NB4 (cell line): ENCODE results near the gene MRPS22.

Experiments
- DNase-seq: peaks from one replicate; pipeline ENCODE4 v3.0.0; 2010; ENCODE audit warnings: low read depth
- H3K4me3 ChIP-seq: one replicate; pipeline ENCODE4 v1.5.1; 2011; ENCODE audit warnings: mild to moderate bottlenecking, low read depth, low read length, moderate library complexity
- CTCF ChIP-seq: IDR thresholded peaks from one replicate; pipeline ENCODE4 v1.5.1; 2012; ENCODE audit warnings: low read depth, low read length
- MAX ChIP-seq: IDR thresholded peaks from 2 replicates; pipeline ENCODE4 v1.6.1; 2011; ENCODE audit warnings: low read depth, low read length
- MYC ChIP-seq: IDR thresholded peaks from 2 replicates; pipeline ENCODE4 v1.6.1; 2011; ENCODE audit warnings: low read depth, low read length
- POLR2A ChIP-seq: IDR thresholded peaks from 2 replicates; pipeline ENCODE4 v1.6.1; 2011; ENCODE audit warnings: mild to moderate bottlenecking; ENCODE audit not compliant: insufficient read length; ENCODE audit errors: extremely low read depth

MRPS22 gene

GRCh38 chr3:139300416-139300815 is 43.4 kb upstream of the MRPS22 start:
- H3K4me3 ChIP-seq, result no peak overlapping the region
- TF ChIP-seq MAX (no peak), POLR2A (no peak)
- no peak for DNase-seq

GRCh38 chr3:139301183-139301582 is 42.6 kb upstream of the MRPS22 start:
- TF ChIP-seq CTCF (no peak), MAX (no peak), POLR2A (no peak), MYC (no peak)
- DNase-seq, result peak; percentile 23
- no peak overlapping the region for H3K4me3 ChIP-seq

- TF ChIP-seq MAX (no peak), MYC (no peak)
- H3K4me3 ChIP-seq, result no peak overlapping the region
- no peak for DNase-seq
Observed at GRCh38 chr3:139301654-139302053, 42.2 kb upstream of the MRPS22 start.

- TF ChIP-seq MAX (peak; percentile 24; the same call in 1 of the 2 replicates), POLR2A (no peak), CTCF (no peak), MYC (no peak)
- H3K4me3 ChIP-seq, result no peak overlapping the region
- DNase-seq, result peak; percentile 61
Observed at GRCh38 chr3:139302084-139302800, 41.6 kb upstream of the MRPS22 start.

GRCh38 chr3:139302801-139303113 is 41.1 kb upstream of the MRPS22 start:
- DNase-seq, result no peak
- no peak for TF ChIP-seq POLR2A
- no peak for TF ChIP-seq MYC
- no peak for TF ChIP-seq MAX
- no peak for TF ChIP-seq CTCF
- no peak overlapping the region for H3K4me3 ChIP-seq

- DNase-seq, result no peak
- TF ChIP-seq MYC (no peak), MAX (no peak), POLR2A (no peak), CTCF (no peak)
- H3K4me3 ChIP-seq, result no peak overlapping the region
Observed at GRCh38 chr3:139303216-139303615, 40.6 kb upstream of the MRPS22 start.
